GM21737 (cell line): ENCODE measurements around the gene PMCH.
"Not testable (repeated sequence)": the region's sequence is repeated elsewhere in the genome, so short reads cannot be mapped to it uniquely, and the experiment has no call there.

Source experiments
- ATAC-seq: cut with Tn5 transposase; IDR thresholded peaks from one replicate; pipeline ENCODE4 v1.9.1; 2021; ENCODE audit warnings: mild to moderate bottlenecking, moderate library complexity; ENCODE audit not compliant: unreplicated experiment

PMCH gene

DNA sequence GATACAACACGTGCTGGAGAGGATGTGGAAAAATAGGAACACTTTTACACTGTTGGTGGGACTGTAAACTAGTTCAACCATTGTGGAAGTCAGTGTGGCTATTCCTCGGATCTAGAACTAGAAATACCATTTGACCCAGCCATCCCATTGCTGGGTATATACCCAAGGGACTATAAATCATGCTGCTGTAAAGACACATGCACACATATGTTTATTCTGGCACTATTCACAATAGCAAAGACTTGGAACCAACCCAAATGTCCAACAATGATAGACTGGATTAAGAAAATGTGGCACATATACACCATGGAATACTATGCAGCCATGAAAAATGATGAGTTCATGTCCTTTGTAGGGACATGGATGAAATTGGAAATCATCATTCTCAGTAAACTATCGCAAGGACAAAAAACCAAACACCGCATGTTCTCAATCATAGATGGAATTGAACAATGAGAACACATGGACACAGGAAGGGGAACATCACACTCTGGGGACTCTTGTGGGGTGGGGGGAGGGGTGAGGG lies 50.5 kb downstream of the PMCH start:
- ATAC-seq, result not testable (repeated sequence)
